PC-3 (cell line): ENCODE measurements around the gene PSMB9.

Source experiments
- CTCF ChIP-seq: fragments of 300-600 bp; sonication (generic); conservative IDR thresholded peaks from 2 replicates; pipeline ENCODE4 v1.5.1; 2017; ENCODE audit warnings: antibody characterized with exemption, low read depth, mild to moderate bottlenecking, low read length
- EZH2 ChIP-seq: fragments of 300-600 bp; sonication (generic); IDR thresholded peaks from one replicate; pipeline ENCODE4 v1.6.1; 2017; ENCODE audit warnings: antibody characterized with exemption, mild to moderate bottlenecking, low read length; ENCODE audit not compliant: unreplicated experiment

DNA sequence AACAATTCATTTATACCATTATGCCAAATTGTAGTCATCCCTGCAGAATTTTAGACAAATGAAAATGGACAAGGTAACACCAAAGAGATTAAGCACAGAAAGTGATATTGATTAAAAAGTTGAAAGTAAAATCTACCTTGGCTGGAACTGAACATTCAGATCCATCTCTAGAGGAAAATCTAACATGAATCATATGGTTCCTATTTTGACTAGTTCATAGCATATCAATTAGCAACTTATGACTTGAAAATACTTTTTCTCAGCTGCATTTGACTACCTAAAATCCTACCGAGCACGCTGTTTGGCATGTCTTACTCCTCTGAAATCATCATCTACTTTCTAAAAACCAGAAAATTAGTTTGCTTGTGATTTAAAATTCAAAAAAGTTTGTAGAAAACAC is 22.6 kb downstream of the PSMB9 start:
- TF ChIP-seq CTCF (no peak), EZH2 (no peak)
